Measurements from ENCODE around the gene DNAH2.

DNAH2 gene, protein sequence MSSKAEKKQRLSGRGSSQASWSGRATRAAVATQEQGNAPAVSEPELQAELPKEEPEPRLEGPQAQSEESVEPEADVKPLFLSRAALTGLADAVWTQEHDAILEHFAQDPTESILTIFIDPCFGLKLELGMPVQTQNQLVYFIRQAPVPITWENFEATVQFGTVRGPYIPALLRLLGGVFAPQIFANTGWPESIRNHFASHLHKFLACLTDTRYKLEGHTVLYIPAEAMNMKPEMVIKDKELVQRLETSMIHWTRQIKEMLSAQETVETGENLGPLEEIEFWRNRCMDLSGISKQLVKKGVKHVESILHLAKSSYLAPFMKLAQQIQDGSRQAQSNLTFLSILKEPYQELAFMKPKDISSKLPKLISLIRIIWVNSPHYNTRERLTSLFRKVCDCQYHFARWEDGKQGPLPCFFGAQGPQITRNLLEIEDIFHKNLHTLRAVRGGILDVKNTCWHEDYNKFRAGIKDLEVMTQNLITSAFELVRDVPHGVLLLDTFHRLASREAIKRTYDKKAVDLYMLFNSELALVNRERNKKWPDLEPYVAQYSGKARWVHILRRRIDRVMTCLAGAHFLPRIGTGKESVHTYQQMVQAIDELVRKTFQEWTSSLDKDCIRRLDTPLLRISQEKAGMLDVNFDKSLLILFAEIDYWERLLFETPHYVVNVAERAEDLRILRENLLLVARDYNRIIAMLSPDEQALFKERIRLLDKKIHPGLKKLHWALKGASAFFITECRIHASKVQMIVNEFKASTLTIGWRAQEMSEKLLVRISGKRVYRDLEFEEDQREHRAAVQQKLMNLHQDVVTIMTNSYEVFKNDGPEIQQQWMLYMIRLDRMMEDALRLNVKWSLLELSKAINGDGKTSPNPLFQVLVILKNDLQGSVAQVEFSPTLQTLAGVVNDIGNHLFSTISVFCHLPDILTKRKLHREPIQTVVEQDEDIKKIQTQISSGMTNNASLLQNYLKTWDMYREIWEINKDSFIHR (N-terminal part only)

GRCh38 chr17:7716901-7717755 lies at the start of gene DNAH2:
Gene DNAH2 (plus strand): TSS chr17:7717744. CDS start chr17:7719735, 1,991 bp downstream.
- H3K27ac ChIP-seq = peak within 1 kb of the TSS; percentile 63
- peak; percentile 59 for TF ChIP-seq CTCF (conservative IDR thresholded peaks at IDR 0.05)

GRCh38 chr17:7668482-7668881 lies 49.1 kb upstream of the DNAH2 start:
- no peak for TF ChIP-seq CTCF (conservative IDR thresholded peaks at IDR 0.05)
- H3K27ac ChIP-seq = no peak overlapping the region

DNA sequence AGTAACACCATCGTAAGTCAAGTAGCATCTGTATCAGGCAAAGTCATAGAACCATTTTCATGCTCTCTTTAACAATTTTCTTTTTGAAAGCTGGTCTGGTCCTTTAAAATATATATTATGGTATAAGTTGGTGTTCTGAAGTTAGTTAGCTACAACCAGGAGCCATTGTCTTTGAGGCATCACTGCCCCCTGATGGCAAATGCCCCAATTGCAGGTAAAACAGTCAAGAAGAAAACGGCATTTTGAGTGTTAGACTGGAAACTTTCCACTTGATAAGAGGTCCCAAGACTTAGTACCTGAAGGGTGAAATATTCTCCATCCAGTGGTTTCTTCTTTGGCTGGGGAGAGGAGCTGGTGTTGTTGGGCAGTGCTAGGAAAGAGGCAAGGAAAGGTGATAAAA lies 44.3 kb upstream of the DNAH2 start:
- H3K27ac ChIP-seq = no peak overlapping the region
- peak; percentile 42 for TF ChIP-seq CTCF (conservative IDR thresholded peaks at IDR 0.05)

DNA sequence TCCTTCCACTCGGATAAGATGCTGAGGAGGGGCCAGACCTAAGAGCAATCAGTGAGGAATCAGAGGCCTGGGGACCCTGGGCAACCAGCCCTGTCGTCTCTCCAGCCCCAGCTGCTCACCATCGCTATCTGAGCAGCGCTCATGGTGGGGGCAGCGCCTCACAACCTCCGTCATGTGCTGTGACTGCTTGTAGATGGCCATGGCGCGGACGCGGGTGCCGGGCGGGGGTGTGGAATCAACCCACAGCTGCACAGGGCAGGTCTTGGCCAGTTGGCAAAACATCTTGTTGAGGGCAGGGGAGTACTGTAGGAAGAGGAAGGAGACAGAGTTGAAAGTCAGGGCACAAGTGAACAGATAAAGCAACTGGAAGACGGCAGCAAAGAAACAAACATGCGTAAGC lies 42.6 kb upstream of the DNAH2 start:
- no peak overlapping the region for H3K27ac ChIP-seq
- no peak for TF ChIP-seq CTCF (conservative IDR thresholded peaks at IDR 0.05)

DNA sequence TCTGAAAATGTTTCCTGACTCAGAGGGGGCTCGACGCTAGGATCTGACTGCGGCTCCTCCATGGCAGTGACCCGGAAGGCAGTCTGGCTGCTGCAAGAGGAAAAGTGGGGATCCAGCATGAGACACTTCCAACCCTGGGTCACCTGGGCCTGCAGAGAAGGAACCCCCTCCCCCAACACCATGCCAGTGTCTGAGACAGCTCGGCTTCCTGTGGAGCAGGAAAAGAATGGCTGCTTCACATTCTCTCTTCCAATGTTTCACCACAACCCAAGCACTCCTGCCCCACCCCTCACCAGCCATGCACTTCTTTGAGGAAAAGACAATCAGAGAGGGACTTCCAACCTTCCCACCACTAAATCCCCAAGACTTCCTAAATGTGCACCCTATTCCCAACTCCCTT lies 41.0 kb upstream of the DNAH2 start:
- H3K27ac ChIP-seq = no peak overlapping the region
- TF ChIP-seq CTCF (conservative IDR thresholded peaks at IDR 0.05) = no peak

- no peak for TF ChIP-seq CTCF (conservative IDR thresholded peaks at IDR 0.05)
- H3K27ac ChIP-seq = no peak overlapping the region
Measured at GRCh38 chr17:7677388-7678067, 40.0 kb upstream of the DNAH2 start.
